Measurements from ENCODE around the gene COL8A1.

DNA sequence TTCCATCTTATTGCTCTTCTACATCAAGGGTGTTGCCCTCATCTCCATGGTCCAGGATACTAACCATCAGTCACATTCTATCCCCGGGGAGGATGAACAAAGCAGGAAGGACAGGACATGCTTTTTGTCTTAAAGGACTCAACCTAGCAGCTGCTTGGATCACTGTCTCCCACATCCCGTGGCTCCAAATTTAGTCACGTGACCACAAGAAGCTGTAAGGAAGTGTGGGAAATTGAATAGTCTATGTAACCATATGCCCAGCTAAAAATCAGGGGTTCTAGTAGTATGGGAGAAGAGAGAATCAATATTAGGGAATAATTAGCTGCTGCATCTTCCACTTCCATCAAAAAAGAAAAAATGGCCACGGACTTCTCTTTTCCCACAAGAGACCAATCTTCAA is 161.0 kb downstream of the COL8A1 start:
- TF ChIP-seq, protein P1, sequence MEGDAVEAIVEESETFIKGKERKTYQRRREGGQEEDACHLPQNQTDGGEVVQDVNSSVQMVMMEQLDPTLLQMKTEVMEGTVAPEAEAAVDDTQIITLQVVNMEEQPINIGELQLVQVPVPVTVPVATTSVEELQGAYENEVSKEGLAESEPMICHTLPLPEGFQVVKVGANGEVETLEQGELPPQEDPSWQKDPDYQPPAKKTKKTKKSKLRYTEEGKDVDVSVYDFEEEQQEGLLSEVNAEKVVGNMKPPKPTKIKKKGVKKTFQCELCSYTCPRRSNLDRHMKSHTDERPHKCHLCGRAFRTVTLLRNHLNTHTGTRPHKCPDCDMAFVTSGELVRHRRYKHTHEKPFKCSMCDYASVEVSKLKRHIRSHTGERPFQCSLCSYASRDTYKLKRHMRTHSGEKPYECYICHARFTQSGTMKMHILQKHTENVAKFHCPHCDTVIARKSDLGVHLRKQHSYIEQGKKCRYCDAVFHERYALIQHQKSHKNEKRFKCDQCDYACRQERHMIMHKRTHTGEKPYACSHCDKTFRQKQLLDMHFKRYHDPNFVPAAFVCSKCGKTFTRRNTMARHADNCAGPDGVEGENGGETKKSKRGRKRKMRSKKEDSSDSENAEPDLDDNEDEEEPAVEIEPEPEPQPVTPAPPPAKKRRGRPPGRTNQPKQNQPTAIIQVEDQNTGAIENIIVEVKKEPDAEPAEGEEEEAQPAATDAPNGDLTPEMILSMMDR (IDR thresholded peaks at IDR 0.05) = no peak
- TF ChIP-seq POLR2AphosphoS5 (IDR thresholded peaks at IDR 0.05) (no peak), EP300 (IDR thresholded peaks at IDR 0.05) (no peak), POLR2A (IDR thresholded peaks at IDR 0.05) (no peak)

Data from stomach (tissue), 4 donors.